K562 (cell line): ENCODE results near the gene GLI3. TPM values are rescaled to one million over a fixed set of nuclear protein-coding genes. Genes with fewer than 3 reads are reported as not detected.

Experiments
- ATAC-seq: fragments of 200-7000 bp; cut with Tn5 transposase; 3 replicates; pipeline ENCODE4 v1.9.1; 2020; ENCODE audit warnings: moderate library complexity
- BruUV-seq: library from RNA; stranded (reverse); fragments of 400-500 nt; replicated peaks from 2 replicates; lab custom pipeline; 2021; lab: Mats Ljungman, UMichigan
- CTCF ChIA-PET: fragments of 300-600 bp; formaldehyde crosslinking; extraction: SDS; loops from one replicate; lab custom pipeline; 2021; ENCODE audit warnings: low intra/inter-chr PET ratio; lab: Yijun Ruan, JAX
- POLR2A ChIA-PET: fragments of 300-600, 350-650 bp; sonication (Branson Sonifier 250); formaldehyde crosslinking; extraction: SDS; loops from one replicate; lab custom pipeline; 2021; ENCODE audit warnings: antibody characterized with exemption, inconsistent platforms; lab: Yijun Ruan, JAX
- DNase-seq, 4 experiments: peaks; one replicate each; pipeline versions ENCODE4 v3.0.0 to v3.0.0-alpha.2; 2011 to 2018; ENCODE audit warnings: low spot score in 3 of 4, mixed read lengths in 3 of 4; ENCODE audit errors: extremely low read depth in 1 of 4
- FAIRE-seq: peaks from 2 replicates; lab custom pipeline; 2011; peaks lifted over from hg19 to GRCh38; lab: Jason Lieb, UNC
- H2AFZ ChIP-seq: 2 replicates; pipeline ENCODE4 v1.6.0; 2011; ENCODE audit warnings: low read depth, low read length, control low read depth, inconsistent platforms
- H3K27ac ChIP-seq: fragments of 200-600 bp; 3 replicates; pipeline ENCODE4 v1.8.0; 2011; ENCODE audit warnings: low read depth, mild to moderate bottlenecking, control low read depth, inconsistent platforms, low read length, moderate library complexity, mixed read lengths; ENCODE audit errors: extremely low read depth
- H3K27me3 ChIP-seq, 2 experiments: fragments of 300-600 bp in 1 of 2; 2 replicates in 1 of 2; 3 replicates in 1 of 2; pipeline versions ENCODE4 v1.6.0 to v1.8.0; 2011; ENCODE audit warnings: inconsistent platforms in 2 of 2, low read length in 2 of 2, mild to moderate bottlenecking in 1 of 2, mixed read lengths in 1 of 2, moderate library complexity in 1 of 2; ENCODE audit not compliant: control insufficient read depth in 2 of 2, insufficient read depth in 2 of 2
- H3K36me3 ChIP-seq: fragments of 300-600 bp; 3 replicates; pipeline ENCODE4 v1.8.0; 2011; ENCODE audit warnings: mild to moderate bottlenecking, low read length, inconsistent platforms; ENCODE audit not compliant: control insufficient read depth, insufficient read depth
- H3K4me1 ChIP-seq, 2 experiments: fragments of 200-600 bp in 1 of 2; replicated peaks in 1 of 2; 2 replicates in 1 of 2; 3 replicates in 1 of 2; pipeline versions ENCODE4 v1.5.1 to v1.8.0; 2011; ENCODE audit warnings: inconsistent platforms in 2 of 2, low read length in 2 of 2, mild to moderate bottlenecking in 1 of 2, mixed read lengths in 1 of 2, moderate library complexity in 1 of 2; ENCODE audit not compliant: control insufficient read depth in 2 of 2, insufficient read depth in 2 of 2
- H3K4me2 ChIP-seq: 2 replicates; pipeline ENCODE4 v1.6.1; 2011; ENCODE audit warnings: low read length, control low read depth, inconsistent platforms, mixed read lengths; ENCODE audit not compliant: insufficient read depth
- H3K4me3 ChIP-seq: fragments of 200-600 bp; sonication (generic), shearing (Covaris generic); 2 replicates; pipeline ENCODE4 v1.5.1; 2016; ENCODE audit warnings: control low read depth, inconsistent platforms
- H3K79me2 ChIP-seq: fragments of 200-600 bp; 3 replicates; pipeline ENCODE4 v1.8.0; 2011; ENCODE audit warnings: low read length, inconsistent platforms; ENCODE audit not compliant: control insufficient read depth, insufficient read depth
- H3K9ac ChIP-seq, 2 experiments: 2 replicates each; pipeline versions ENCODE4 v1.6.0 to v1.6.1; 2011; ENCODE audit warnings: low read depth in 2 of 2, low read length in 2 of 2, control low read depth in 1 of 2, inconsistent platforms in 1 of 2, mild to moderate bottlenecking in 1 of 2, mixed read lengths in 1 of 2; ENCODE audit not compliant: insufficient read depth in 1 of 2
- H3K9me1 ChIP-seq: one replicate; pipeline ENCODE4 v1.6.0; 2011; ENCODE audit warnings: inconsistent platforms, mild to moderate bottlenecking, low read length, moderate library complexity; ENCODE audit not compliant: control insufficient read depth, insufficient read depth
- H3K9me3 ChIP-seq: replicated peaks from 2 replicates; pipeline ENCODE4 v1.5.1; 2011; ENCODE audit warnings: low read depth, low read length, inconsistent platforms; ENCODE audit not compliant: control insufficient read depth, insufficient read depth
- H4K20me1 ChIP-seq: replicated peaks from 2 replicates; pipeline ENCODE4 v1.6.1; 2011; ENCODE audit warnings: low read length, inconsistent platforms, mixed read lengths; ENCODE audit not compliant: control insufficient read depth, insufficient read depth
- GATAD2A ChIP-seq: fragments of 450-650 bp; IDR thresholded peaks from 2 replicates; pipeline ENCODE4 v1.6.1; 2017
- IRF2 ChIP-seq: sonication (generic); formaldehyde crosslinking; IDR thresholded peaks from 2 replicates; pipeline ENCODE4 v1.8.1; 2022; ENCODE audit warnings: mild to moderate bottlenecking, missing genetic modification reagents
- MYNN ChIP-seq, 2 experiments: sonication (generic); formaldehyde crosslinking in 1 of 2; IDR thresholded peaks; 2 replicates each; pipeline versions ENCODE4 v1.5.0 to v1.6.1; 2016 to 2020; ENCODE audit warnings: antibody characterized with exemption in 1 of 2, missing genetic modification reagents in 1 of 2
- PHB2 ChIP-seq: fragments of 450-650 bp; IDR thresholded peaks from 2 replicates; pipeline ENCODE4 v1.6.1; 2017; ENCODE audit warnings: low read depth
- POLR2AphosphoS2 ChIP-seq: IDR thresholded peaks from 2 replicates; pipeline ENCODE4 v1.6.1; 2012; ENCODE audit warnings: low read length, improper control_type of control experiment
- TCF7L2 ChIP-seq: fragments of 150-350 bp; IDR thresholded peaks from 2 replicates; pipeline ENCODE4 v1.6.1; 2016; ENCODE audit warnings: low read depth, mild to moderate bottlenecking, low read length, moderate library complexity
- ZBED1 ChIP-seq: IDR thresholded peaks from 2 replicates; pipeline ENCODE4 v1.6.1; 2014
- ZEB2 ChIP-seq: fragments of 450-650 bp; IDR thresholded peaks from 2 replicates; pipeline ENCODE4 v1.6.1; 2016
- ZNF274 ChIP-seq: IDR thresholded peaks from 2 replicates; pipeline ENCODE4 v1.6.1; 2011; ENCODE audit warnings: low read depth, mild to moderate bottlenecking, low read length, moderate library complexity, borderline replicate concordance
- ZNF282 ChIP-seq: sonication (generic); formaldehyde crosslinking; IDR thresholded peaks from 2 replicates; pipeline ENCODE4 v1.8.1; 2023; ENCODE audit warnings: missing genetic modification reagents
- WGBS: fragments of 100-300 bp; shearing (Covaris generic); methylation state at CpG from one replicate; pipeline ENCODE4 v1.1.6; 2016; ENCODE audit warnings: low coverage, mixed read lengths; ENCODE audit not compliant: insufficient coverage; ENCODE audit errors: missing lambda C conversion rate; 5-methylcytosine and 5-hydroxymethylcytosine counted together
- in situ Hi-C: fragments of 300-500 bp; cut with MboI; formaldehyde crosslinking; loops from 4 replicates; pipeline ENCODE4 v1.15.0; 2018; ENCODE audit warnings: inconsistent platforms, mixed read lengths
- intact Hi-C: fragments of 100-400 bp; cut with micrococcal nuclease; formaldehyde crosslinking; loops from 2 replicates; pipeline ENCODE4 v1.14.2; 2022
- polyA plus RNA-seq, 8 experiments: library from polyadenylated mRNA; depleted of rRNA in 4 of 8; stranded (reverse) in 5 of 8; unstranded in 3 of 8; fragments of >200 nt; fragmentation: Nextera tagmentation in 2 of 8; fragmentation: Illumina TruSeq in 1 of 8; extraction: Ambion mirVana in 2 of 8; extraction: Trizol in 1 of 8; gene quantifications; 2 replicates each; pipeline versions ENCODE4 v1.2.1 to v1.2.3, GENCODE V29; 2011 to 2014; ENCODE audit warnings: inconsistent platforms in 1 of 8, missing spikeins in 1 of 8
- total RNA-seq, 7 experiments: library from RNA; depleted of rRNA in 6 of 7; stranded (reverse); fragments of >200 nt in 6 of 7; fragmentation: Illumina TruSeq in 2 of 7; extraction: Trizol in 2 of 7; gene quantifications; 2 replicates each; pipeline versions ENCODE4 v1.2.1 to v1.2.3, GENCODE V29; 2011 to 2021; ENCODE audit warnings: low replicate concordance in 1 of 7
- TF ChIP-seq, protein P1 (sequence below): sonication (generic); IDR thresholded peaks from 2 replicates; pipeline ENCODE4 v1.6.1; 2016
- TF ChIP-seq, protein P2 (sequence below): sonication (generic); formaldehyde crosslinking; IDR thresholded peaks from 2 replicates; pipeline ENCODE4 v1.8.1; 2023; ENCODE audit warnings: mild to moderate bottlenecking, missing genetic modification reagents

Gene GLI3
- total and polyA plus RNA-seq, 9 of the 15 experiments (the other 6 are each of a cell fraction or from before 2014, with no cell fraction given) = 0.01 to 0.18 (median 0.07) TPM; not detected in 6

DNA sequence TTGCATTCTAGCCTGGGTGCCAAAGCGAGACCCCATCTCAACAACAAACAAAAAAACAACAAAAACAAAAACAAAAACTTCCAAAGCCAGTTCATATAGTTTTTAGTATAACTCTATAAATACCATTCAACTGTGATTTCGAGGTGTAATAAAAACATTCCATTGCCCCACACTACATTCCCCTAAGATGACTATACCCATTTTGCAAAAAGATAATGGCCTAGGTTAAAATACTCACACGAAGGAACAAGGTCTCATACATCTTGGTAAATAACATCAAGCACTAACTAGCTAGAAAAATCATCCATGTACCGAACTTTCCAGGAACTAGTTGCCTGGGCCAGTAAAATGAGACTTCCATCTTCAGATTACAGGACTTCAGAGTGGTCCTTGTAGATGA is 55.4 kb downstream of the GLI3 start:
- no TSS peak for BruUV-seq
- Histone ChIP-seq H3K4me2 (no peak overlapping the region), H3K4me3 (no peak overlapping the region), H2AFZ (no peak overlapping the region), H3K9ac (no peak overlapping the region), H3K9me1 (no peaks in the 10 kb centered on the region), H3K9me3 (no peaks in the 10 kb centered on the region), H3K79me2 (no peaks in the 10 kb centered on the region), H3K36me3 (no peaks in the 10 kb centered on the region), H3K27me3 (0 out of 5 replicates have a peak, but pooled peaks cover 0 to 4% of the 10 kb centered on the region in 2 experiments), H3K27ac (no peak overlapping the region), H3K4me1 (no peaks in the 10 kb centered on the region), H4K20me1 (no peaks in the 10 kb centered on the region)
- ATAC-seq (no peak), FAIRE-seq (no peak), DNase-seq (no peak)
- 2% methylated on average over 4 of the region's 4 CpGs for WGBS
- ChIA-PET CTCF (no interaction called here), POLR2A (no interaction called here)
- in situ Hi-C loops = no loop called here
- intact Hi-C loops = no loop called here
- TF ChIP-seq ZBED1 (no peak), IRF2 (CRISPR knock-in tag) (no peak), PHB2 (no peak), MYNN (IDR thresholded peaks at IDR 0.05) (no peak), MYNN (CRISPR knock-in tag; IDR thresholded peaks at IDR 0.05) (no peak), ZNF282 (CRISPR knock-in tag) (no peak), POLR2AphosphoS2 (no peak), ZNF274 (no peak), GATAD2A (no peak), TCF7L2 (no peak), ZEB2 (no peak)
- TF ChIP-seq, protein P1, sequence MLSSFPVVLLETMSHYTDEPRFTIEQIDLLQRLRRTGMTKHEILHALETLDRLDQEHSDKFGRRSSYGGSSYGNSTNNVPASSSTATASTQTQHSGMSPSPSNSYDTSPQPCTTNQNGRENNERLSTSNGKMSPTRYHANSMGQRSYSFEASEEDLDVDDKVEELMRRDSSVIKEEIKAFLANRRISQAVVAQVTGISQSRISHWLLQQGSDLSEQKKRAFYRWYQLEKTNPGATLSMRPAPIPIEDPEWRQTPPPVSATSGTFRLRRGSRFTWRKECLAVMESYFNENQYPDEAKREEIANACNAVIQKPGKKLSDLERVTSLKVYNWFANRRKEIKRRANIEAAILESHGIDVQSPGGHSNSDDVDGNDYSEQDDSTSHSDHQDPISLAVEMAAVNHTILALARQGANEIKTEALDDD = no peak
- TF ChIP-seq, protein P2, sequence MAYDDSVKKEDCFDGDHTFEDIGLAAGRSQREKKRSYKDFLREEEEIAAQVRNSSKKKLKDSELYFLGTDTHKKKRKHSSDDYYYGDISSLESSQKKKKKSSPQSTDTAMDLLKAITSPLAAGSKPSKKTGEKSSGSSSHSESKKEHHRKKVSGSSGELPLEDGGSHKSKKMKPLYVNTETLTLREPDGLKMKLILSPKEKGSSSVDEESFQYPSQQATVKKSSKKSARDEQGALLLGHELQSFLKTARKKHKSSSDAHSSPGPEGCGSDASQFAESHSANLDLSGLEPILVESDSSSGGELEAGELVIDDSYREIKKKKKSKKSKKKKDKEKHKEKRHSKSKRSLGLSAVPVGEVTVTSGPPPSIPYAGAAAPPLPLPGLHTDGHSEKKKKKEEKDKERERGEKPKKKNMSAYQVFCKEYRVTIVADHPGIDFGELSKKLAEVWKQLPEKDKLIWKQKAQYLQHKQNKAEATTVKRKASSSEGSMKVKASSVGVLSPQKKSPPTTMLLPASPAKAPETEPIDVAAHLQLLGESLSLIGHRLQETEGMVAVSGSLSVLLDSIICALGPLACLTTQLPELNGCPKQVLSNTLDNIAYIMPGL (CRISPR knock-in tag) = no peak
